Testis (tissue), 3 donors: ENCODE data around the gene ASB13. TPM values are rescaled to one million over a fixed set of nuclear protein-coding genes. Genes with fewer than 3 reads are reported as not detected.

Source experiments
- DNase-seq: peaks from one replicate; pipeline ENCODE4 v3.0.0-alpha.2; 2019
- H3K27ac ChIP-seq, 2 donors: fragments of 200-600 bp; sonication (generic); one replicate each; pipeline ENCODE4 v1.5.1; 2019
- H3K27me3 ChIP-seq: fragments of 200-600 bp; sonication (generic); one replicate; pipeline ENCODE4 v1.5.1; 2019
- H3K36me3 ChIP-seq: fragments of 200-600 bp; sonication (generic); one replicate; pipeline ENCODE4 v1.5.1; 2017; ENCODE audit warnings: low read depth; ENCODE audit errors: missing control alignments
- H3K4me1 ChIP-seq: fragments of 200-600 bp; sonication (generic); one replicate; pipeline ENCODE4 v1.5.1; 2019
- H3K4me3 ChIP-seq, 2 donors: fragments of 200-600 bp; sonication (generic); one replicate each; pipeline ENCODE4 v1.5.1; 2017 to 2019
- H3K9me3 ChIP-seq: fragments of 200-600 bp; sonication (generic); one replicate; pipeline ENCODE4 v1.5.1; 2017
- CTCF ChIP-seq, 3 experiments: fragments of 450-650 bp in 2 of 3; fragments of 200-600 bp in 1 of 3; sonication (generic) in 1 of 3; IDR thresholded peaks; one replicate each; pipeline ENCODE4 v1.5.1; 2016 to 2019; ENCODE audit warnings: antibody characterized with exemption in 3 of 3, mild to moderate bottlenecking in 2 of 3, moderate library complexity in 1 of 3
- POLR2A ChIP-seq: fragments of 450-650 bp; IDR thresholded peaks from one replicate; pipeline ENCODE4 v1.6.1; 2017; ENCODE audit warnings: antibody characterized with exemption, mild to moderate bottlenecking, moderate library complexity
- WGBS, 2 donors: methylation state at CpG; one replicate each; pipeline ENCODE4 v1.1.5; 2018; 5-methylcytosine and 5-hydroxymethylcytosine counted together
- intact Hi-C: fragments of 100-400 bp; cut with DNase I; formaldehyde crosslinking; loops from one replicate; pipeline ENCODE4 v1.15.1; 2023; ENCODE audit warnings: low total_unique reads
- polyA plus RNA-seq: library from polyadenylated mRNA; stranded (reverse); fragments of 350-450 nt; fragmentation: Illumina TruSeq; extraction: RNeasy Lipid Tissue Mini Kit (QIAGEN cat#74804); gene quantifications from one replicate; pipeline ENCODE4 v1.2.3, GENCODE V29; 2014; ENCODE audit warnings: low read depth, low replicate concordance; ENCODE audit not compliant: insufficient read depth
- small RNA-seq, 2 donors: library from RNA; depleted of rRNA; stranded (forward); fragments of <200 nt; gene quantifications; one replicate each; pipeline ENCODE3, GENCODE V24; 2016
- total RNA-seq, 2 donors: library from RNA; depleted of rRNA; stranded (reverse); fragments of >200 nt; gene quantifications; one replicate each; pipeline ENCODE4 v1.2.3, GENCODE V29; 2016

Gene ASB13
- total and polyA plus RNA-seq, 3 donors from 2014 or later = 9.4 to 14.1 (median 12.3) TPM

GRCh38 chr10:5589011-5589660, 77.3 kb downstream of the ASB13 start:
- TF ChIP-seq CTCF (IDR thresholded peaks at IDR 0.05) = no peak
- no peak for TF ChIP-seq POLR2A
- Histone ChIP-seq H3K27me3 (no peaks in the 10 kb centered on the region), H3K27ac (no peak overlapping the region), H3K36me3 (no peaks in the 10 kb centered on the region), H3K9me3 (no peaks in the 10 kb centered on the region), H3K4me1 (no peaks in the 10 kb centered on the region), H3K4me3 (no peak overlapping the region)
- WGBS, 2 donors = 84 to 89% methylated on average over 13 to 14 of the region's 14 CpGs
- intact Hi-C loops = no loop called here
- no peak for DNase-seq

Small RNAs within 50 kb of the gene (small RNA-seq; reads per million reads assigned to genes)
- gene AL365356.2 (0 reads per million in 2 donors), gene RN7SL445P (0 reads per million in 2 donors)

Other genes with a start within 250 kb of the ASB13 start
- gene CALML5, start 167.0 kb downstream of the ASB13 start, total RNA-seq = under 1 TPM in 1 of 2 donors, not detected in 1; 0.50 TPM
- gene CALML5, start 167.0 kb downstream of the ASB13 start, polyA plus RNA-seq = not detected
- gene CALML3, start 141.6 kb downstream of the ASB13 start, total RNA-seq = under 1 TPM; 0.19 to 0.63 TPM
- gene CALML3, start 141.6 kb downstream of the ASB13 start, polyA plus RNA-seq = 1.5 TPM
- 100 to 1,000 TPM; 157 to 161 TPM for gene TASOR2, start 18.2 kb upstream of the ASB13 start, total RNA-seq
- gene TASOR2, start 18.2 kb upstream of the ASB13 start, polyA plus RNA-seq = 57.5 TPM
- 100 to 1,000 TPM; 184 to 204 TPM for gene GDI2, start 146.8 kb upstream of the ASB13 start, total RNA-seq
- 144 TPM for gene GDI2, start 146.8 kb upstream of the ASB13 start, polyA plus RNA-seq
- gene ANKRD16, start 223.3 kb upstream of the ASB13 start, total RNA-seq = 10 to 100 TPM; 30.3 to 32.1 TPM
- gene ANKRD16, start 223.3 kb upstream of the ASB13 start, polyA plus RNA-seq = 14.2 TPM
- gene FBH1, start 223.6 kb upstream of the ASB13 start, total RNA-seq = 100 to 1,000 TPM; 174 to 203 TPM
- gene FBH1, start 223.6 kb upstream of the ASB13 start, polyA plus RNA-seq = 91.6 TPM